IMR-90 (cell line): ENCODE data around the gene SLC29A2.

Experiments used
- CTCF ChIP-seq: conservative IDR thresholded peaks from 2 replicates; pipeline ENCODE4 v1.5.1; 2012; ENCODE audit warnings: mild to moderate bottlenecking, low read depth, low read length, improper control_type of control experiment
- NFE2L2 ChIP-seq: fragments of 150-350 bp; IDR thresholded peaks from 2 replicates; pipeline ENCODE4 v1.6.1; 2016; ENCODE audit warnings: low read depth, mild to moderate bottlenecking, low read length
- SMC3 ChIP-seq: fragments of 150-350 bp; IDR thresholded peaks from 2 replicates; pipeline ENCODE4 v1.6.1; 2016; ENCODE audit warnings: low read depth, mild to moderate bottlenecking, antibody characterized with exemption, low read length, moderate library complexity

GRCh38 chr11:66334605-66335442 is 36.7 kb downstream of the SLC29A2 start:
- TF ChIP-seq NFE2L2 (no peak), CTCF (no peak), SMC3 (no peak)
